ENCODE data around the gene MCRIP1. TPM values are rescaled to one million over a fixed set of nuclear protein-coding genes. Genes with fewer than 3 reads are reported as not detected.

Gene MCRIP1
- total RNA-seq, 2 donors from 2014 or later = 50.3 to 51.9 TPM

- H3K9me3 ChIP-seq (ENCODE audit: control insufficient read depth, low read length, poor library complexity, severe bottlenecking) = no peaks in the 10 kb centered on the region
- no peak for DNase-seq
- H3K4me1 Mint-ChIP-seq = no peaks in the 10 kb centered on the region
- H3K4me3 Mint-ChIP-seq = no peak overlapping the region
- no peak overlapping the region for H3K27ac Mint-ChIP-seq
- peaks cover 43% of the 10 kb centered on the region for H3K27me3 Mint-ChIP-seq
- ATAC-seq = no peak
- peaks cover 4% of the 10 kb centered on the region for H3K36me3 Mint-ChIP-seq (ENCODE audit: low read depth)
Observed at GRCh38 chr17:81806461-81807209, 26.5 kb downstream of the MCRIP1 start.

GRCh38 chr17:81805707-81806460 lies 27.2 kb downstream of the MCRIP1 start:
- ATAC-seq = no peak
- Mint-ChIP-seq H3K4me3 (no peak overlapping the region), H3K4me1 (no peaks in the 10 kb centered on the region), H3K27ac (no peak overlapping the region), H3K36me3 (ENCODE audit: low read depth) (peaks cover 4% of the 10 kb centered on the region), H3K27me3 (peaks cover 51% of the 10 kb centered on the region)
- no peak for DNase-seq
- H3K9me3 ChIP-seq (ENCODE audit: control insufficient read depth, low read length, poor library complexity, severe bottlenecking) = no peaks in the 10 kb centered on the region

DNA sequence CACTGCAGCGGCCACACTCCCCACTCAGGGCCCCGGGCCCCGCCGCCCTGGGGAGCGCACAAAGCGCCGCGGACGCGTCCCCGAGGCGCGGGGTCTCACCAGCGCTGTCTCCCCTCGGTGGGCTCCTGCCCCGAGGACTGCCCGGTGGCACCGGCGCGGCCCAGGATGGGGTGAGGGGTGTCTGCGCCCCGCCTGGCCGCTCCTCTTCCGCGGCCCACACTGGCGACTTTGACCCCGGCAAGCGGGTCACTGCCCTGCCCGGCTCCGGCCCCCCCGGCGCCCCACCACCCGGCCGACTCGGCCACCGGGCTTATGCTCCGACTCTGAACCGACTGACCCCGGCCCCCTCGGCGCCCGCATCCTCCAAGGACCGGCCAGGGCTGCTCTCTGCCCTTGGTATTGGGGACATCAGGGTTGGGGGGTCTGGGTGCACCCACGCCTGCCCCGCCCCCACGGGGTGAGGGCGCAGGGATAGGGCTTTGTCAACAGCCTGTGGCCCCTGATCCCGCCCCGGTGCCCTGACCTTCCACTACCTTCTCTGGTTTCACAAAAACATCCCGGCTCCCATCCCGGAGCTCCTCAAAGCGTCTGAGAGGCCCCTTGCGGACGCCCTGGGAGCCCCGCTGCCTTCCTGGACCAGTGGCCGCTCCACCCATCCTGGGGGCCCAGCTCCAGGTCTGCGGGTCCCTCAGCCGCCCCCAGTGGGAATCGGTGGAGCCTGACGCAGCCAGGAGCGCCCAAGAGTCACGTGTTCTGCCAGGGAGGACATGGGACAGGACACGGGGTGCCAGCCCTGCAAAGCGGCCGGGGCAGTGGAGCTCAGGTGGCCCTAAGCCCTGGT lies 28.3 kb downstream of the MCRIP1 start:
- Mint-ChIP-seq H3K4me1 (no peaks in the 10 kb centered on the region), H3K27ac (no peak overlapping the region), H3K4me3 (peak overlapping the region; percentile 64), H3K36me3 (ENCODE audit: low read depth) (peaks cover 4% of the 10 kb centered on the region), H3K27me3 (peaks cover 54% of the 10 kb centered on the region)
- H3K9me3 ChIP-seq (ENCODE audit: control insufficient read depth, low read length, poor library complexity, severe bottlenecking) = no peaks in the 10 kb centered on the region
- no peak for ATAC-seq
- DNase-seq = no peak

DNA sequence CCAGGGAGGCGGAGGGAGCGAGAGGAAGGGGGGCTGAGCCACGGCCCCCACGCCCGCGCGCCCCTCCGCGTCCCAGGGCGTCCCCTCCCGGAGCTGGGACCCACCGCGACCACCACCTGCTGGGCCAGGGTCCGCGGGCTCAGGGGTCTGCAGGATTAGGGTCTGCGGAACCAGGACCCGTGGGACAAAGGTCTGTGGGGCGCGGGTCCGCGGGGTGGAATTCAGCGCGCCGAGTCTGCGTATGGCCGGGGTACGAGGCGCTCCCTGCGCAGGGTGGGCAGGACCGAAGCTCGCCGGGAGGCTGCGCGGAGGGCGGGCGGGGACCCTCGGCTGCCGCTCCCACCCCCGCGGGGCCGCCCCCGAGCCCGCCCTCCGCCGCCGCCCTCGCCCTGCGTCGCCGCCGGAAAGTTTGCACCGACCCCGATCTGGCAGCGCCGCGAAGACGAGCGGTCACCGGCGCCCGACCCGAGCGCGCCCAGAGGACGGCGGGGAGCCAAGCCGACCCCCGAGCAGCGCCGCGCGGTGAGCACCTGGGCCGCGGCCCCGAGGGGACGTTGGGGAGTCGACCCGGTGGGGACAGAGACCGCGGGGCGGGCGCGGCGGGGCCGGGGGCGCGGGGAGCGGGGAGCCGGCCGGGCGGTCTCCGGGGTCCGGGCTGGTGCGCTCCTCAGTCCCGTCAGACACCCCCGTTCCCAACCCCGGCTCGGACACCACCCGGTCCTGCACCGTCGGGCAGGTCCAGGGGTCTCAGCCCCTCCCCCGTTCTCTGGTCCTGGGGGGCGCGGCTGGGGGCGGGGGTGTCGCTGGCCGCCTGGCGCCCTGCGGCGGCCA lies 29.1 kb downstream of the MCRIP1 start, which contains the start of gene GCGR:
Gene GCGR, plus strand, starts transcription at position 423 of the 831 bp plus-strand sequence. CDS start 4,869 bp downstream, outside the sequence.
- H3K36me3 Mint-ChIP-seq (ENCODE audit: low read depth) = peaks cover 2% of the 10 kb centered on the region
- ATAC-seq = no peak
- H3K27ac Mint-ChIP-seq = no peak within 1 kb of the TSS
- no peaks in the 10 kb centered on the region for H3K9me3 ChIP-seq (ENCODE audit: control insufficient read depth, low read length, poor library complexity, severe bottlenecking)
- H3K27me3 Mint-ChIP-seq = peaks cover 54% of the 10 kb centered on the region
- peak within 1 kb of the TSS; percentile 64 for H3K4me3 Mint-ChIP-seq
- no peak for DNase-seq
- no peaks in the 10 kb centered on the region for H3K4me1 Mint-ChIP-seq

DNA sequence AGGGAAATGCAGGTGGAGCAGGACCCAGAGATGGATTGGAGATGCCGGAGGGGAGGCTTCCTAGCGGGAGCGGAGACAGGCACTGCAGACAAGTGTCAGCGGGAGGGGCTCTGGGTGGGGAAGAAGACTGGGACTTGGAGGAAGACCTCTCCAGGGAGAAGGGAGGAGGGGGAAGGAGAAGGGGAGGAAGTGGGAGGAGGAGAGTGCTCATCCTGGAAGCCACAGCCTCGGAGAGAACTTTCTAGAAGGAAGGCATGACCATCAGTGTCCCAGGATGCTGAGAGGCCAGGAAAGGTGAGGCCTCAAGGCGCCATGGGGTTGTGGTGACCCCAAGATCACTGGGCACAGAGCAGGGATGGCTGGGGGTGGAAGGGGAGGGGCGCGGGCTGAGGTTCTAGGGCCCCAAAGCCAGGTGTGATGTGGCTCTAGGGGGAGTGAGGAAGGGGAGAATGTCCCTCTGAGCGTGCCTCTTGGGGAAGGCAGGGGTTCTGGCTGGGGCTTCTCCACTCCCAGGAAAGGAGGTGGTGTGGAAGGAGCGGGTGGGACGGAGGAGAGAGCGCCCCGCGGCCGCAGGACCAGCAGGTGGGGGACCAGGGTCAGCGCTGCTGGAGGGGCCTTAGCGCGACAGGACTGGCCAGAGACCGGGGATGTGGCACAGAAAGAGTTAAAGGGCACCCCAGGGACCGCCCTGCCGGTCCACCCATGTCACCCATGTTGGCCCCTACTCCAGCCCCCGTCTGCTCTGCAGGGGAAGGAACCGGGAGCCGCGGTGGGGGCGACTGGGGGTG lies 30.0 kb downstream of the MCRIP1 start:
- Mint-ChIP-seq H3K4me3 (peak overlapping the region; percentile 55), H3K4me1 (no peaks in the 10 kb centered on the region), H3K27me3 (peaks cover 50% of the 10 kb centered on the region), H3K36me3 (ENCODE audit: low read depth) (peaks cover 2% of the 10 kb centered on the region), H3K27ac (no peak overlapping the region)
- no peaks in the 10 kb centered on the region for H3K9me3 ChIP-seq (ENCODE audit: control insufficient read depth, low read length, poor library complexity, severe bottlenecking)
- no peak for ATAC-seq
- no peak for DNase-seq

GRCh38 chr17:81802048-81802758 lies 30.9 kb downstream of the MCRIP1 start:
- Mint-ChIP-seq H3K36me3 (ENCODE audit: low read depth) (peaks cover 2% of the 10 kb centered on the region), H3K27ac (no peak overlapping the region), H3K4me3 (no peak overlapping the region), H3K27me3 (peaks cover 41% of the 10 kb centered on the region), H3K4me1 (no peaks in the 10 kb centered on the region)
- DNase-seq (no peak), ATAC-seq (no peak)
- H3K9me3 ChIP-seq (ENCODE audit: control insufficient read depth, low read length, poor library complexity, severe bottlenecking) = no peaks in the 10 kb centered on the region

DNA sequence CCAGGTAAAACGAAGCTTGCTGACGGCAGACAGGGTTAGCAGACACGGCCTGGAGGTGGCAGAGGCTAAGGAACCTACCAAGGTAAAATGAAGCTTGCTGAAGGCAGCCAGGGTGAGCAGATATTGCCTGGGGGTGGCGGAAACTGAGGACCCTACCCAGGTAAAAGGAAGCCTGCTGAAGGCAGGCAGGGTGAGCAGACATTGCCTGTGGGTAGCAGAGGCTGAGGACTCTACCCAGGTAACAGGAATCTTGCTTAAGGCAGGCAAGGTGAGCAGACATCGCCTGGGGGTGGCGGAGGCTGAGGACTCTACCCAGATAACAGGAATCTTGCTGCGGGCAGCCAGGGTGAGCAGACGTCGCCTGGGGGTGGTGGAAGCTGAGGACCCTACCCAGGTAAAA lies 31.8 kb downstream of the MCRIP1 start:
- Mint-ChIP-seq H3K27ac (no peak overlapping the region), H3K4me1 (no peaks in the 10 kb centered on the region), H3K27me3 (peaks cover 40% of the 10 kb centered on the region), H3K4me3 (no peak overlapping the region), H3K36me3 (ENCODE audit: low read depth) (peaks cover 2% of the 10 kb centered on the region)
- no peaks in the 10 kb centered on the region for H3K9me3 ChIP-seq (ENCODE audit: control insufficient read depth, low read length, poor library complexity, severe bottlenecking)
- DNase-seq = no peak
- no peak for ATAC-seq

- Mint-ChIP-seq H3K4me3 (no peak overlapping the region), H3K27me3 (peaks cover 5% of the 10 kb centered on the region), H3K27ac (no peak overlapping the region), H3K4me1 (no peaks in the 10 kb centered on the region), H3K36me3 (ENCODE audit: low read depth) (no peaks in the 10 kb centered on the region)
- no peaks in the 10 kb centered on the region for H3K9me3 ChIP-seq (ENCODE audit: control insufficient read depth, low read length, poor library complexity, severe bottlenecking)
- ATAC-seq (no peak), DNase-seq (no peak)
Observed at GRCh38 chr17:81794509-81794908, 38.6 kb downstream of the MCRIP1 start.

DNA sequence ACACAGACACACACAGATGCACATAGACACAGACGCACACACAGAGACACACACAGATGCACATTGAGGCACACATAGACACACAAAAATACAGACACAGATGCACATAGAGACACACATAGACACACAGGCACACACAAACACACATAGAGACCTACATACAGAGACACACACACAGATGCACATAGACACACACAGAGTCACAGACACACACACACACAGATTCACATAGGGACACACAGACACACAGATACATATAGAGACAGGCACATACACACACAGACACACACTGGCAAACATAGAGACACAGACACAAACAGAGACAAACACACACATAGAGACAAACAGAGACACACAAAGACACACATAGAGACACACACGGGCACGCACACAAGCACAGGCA lies 39.0 kb downstream of the MCRIP1 start:
- Mint-ChIP-seq H3K27me3 (peaks cover under 1% of the 10 kb centered on the region), H3K4me3 (no peak overlapping the region), H3K4me1 (no peaks in the 10 kb centered on the region), H3K27ac (no peak overlapping the region), H3K36me3 (ENCODE audit: low read depth) (no peaks in the 10 kb centered on the region)
- no peaks in the 10 kb centered on the region for H3K9me3 ChIP-seq (ENCODE audit: control insufficient read depth, low read length, poor library complexity, severe bottlenecking)
- ATAC-seq (no peak), DNase-seq (no peak)

- Mint-ChIP-seq H3K27ac (no peak overlapping the region), H3K4me3 (no peak overlapping the region), H3K36me3 (ENCODE audit: low read depth) (no peaks in the 10 kb centered on the region)
Observed at GRCh38 chr17:81792675-81793615, 40.1 kb downstream of the MCRIP1 start.

More at GRCh38 chr17:81792675-81793615, 40.1 kb downstream of the MCRIP1 start:
- H3K9me3 ChIP-seq (ENCODE audit: control insufficient read depth, low read length, poor library complexity, severe bottlenecking) = no peaks in the 10 kb centered on the region
- Mint-ChIP-seq H3K27me3 (no peaks in the 10 kb centered on the region), H3K4me1 (no peaks in the 10 kb centered on the region)
- no peak for DNase-seq
- no peak for ATAC-seq

Data from T-helper 17 cell (primary cell).